GM10266 (cell line): Measurements from ENCODE around the gene SLK.

Source experiments
- DNase-seq: peaks from one replicate; pipeline ENCODE4 v3.0.0; 2012; ENCODE audit errors: extremely low spot score
- CTCF ChIP-seq: IDR thresholded peaks from 2 replicates; pipeline ENCODE4 v1.5.1; 2012; ENCODE audit warnings: mild to moderate bottlenecking, low read depth; ENCODE audit not compliant: control insufficient read depth, insufficient read depth; ENCODE audit errors: missing control alignments

Gene SLK

GRCh38 chr10:103958996-103959395 is 7.9 kb upstream of the SLK start:
- no peak for DNase-seq
- no peak for TF ChIP-seq CTCF

- no peak for TF ChIP-seq CTCF
- no peak for DNase-seq
Observed at GRCh38 chr10:103960103-103960502, 6.8 kb upstream of the SLK start.

- peak; percentile 75 for DNase-seq
- no peak for TF ChIP-seq CTCF
Observed at GRCh38 chr10:103967448-103968071, 620 bp downstream of the SLK start.

GRCh38 chr10:103968441-103969391 is 1.8 kb downstream of the SLK start:
- no peak for TF ChIP-seq CTCF

GRCh38 chr10:103969436-103969835 is 2.5 kb downstream of the SLK start:
- no peak for TF ChIP-seq CTCF
- DNase-seq = no peak

More at GRCh38 chr10:103968441-103969391, 1.8 kb downstream of the SLK start:
- no peak for DNase-seq

GRCh38 chr10:103969857-103970627 is 3.1 kb downstream of the SLK start:
- DNase-seq = no peak
- no peak for TF ChIP-seq CTCF
